Sigmoid colon (tissue), 4 donors: ENCODE results near the gene PI4KA.

Experiments used
- POLR2A ChIP-seq, 2 donors: fragments of 450-650 bp; IDR thresholded peaks; one replicate each; pipeline ENCODE4 v1.6.1; 2016; ENCODE audit warnings: antibody characterized with exemption in 2 of 2, mild to moderate bottlenecking in 2 of 2, moderate library complexity in 2 of 2
- POLR2AphosphoS5 ChIP-seq, 4 donors: sonication (generic); formaldehyde crosslinking; IDR thresholded peaks; one replicate each; pipeline ENCODE4 v1.6.1; 2017; ENCODE audit warnings: antibody characterized with exemption in 4 of 4
- TF ChIP-seq, protein P1 (sequence below), 4 experiments: fragments of 450-650 bp in 3 of 4; fragments of 200-600 bp in 1 of 4; IDR thresholded peaks; one replicate each; pipeline ENCODE4 v1.5.1; 2016 to 2019; ENCODE audit warnings: antibody characterized with exemption in 4 of 4, mild to moderate bottlenecking in 3 of 4, moderate library complexity in 2 of 4

GRCh38 chr22:20862540-20862939 is 3.9 kb upstream of the PI4KA start:
- TF ChIP-seq, protein P1, sequence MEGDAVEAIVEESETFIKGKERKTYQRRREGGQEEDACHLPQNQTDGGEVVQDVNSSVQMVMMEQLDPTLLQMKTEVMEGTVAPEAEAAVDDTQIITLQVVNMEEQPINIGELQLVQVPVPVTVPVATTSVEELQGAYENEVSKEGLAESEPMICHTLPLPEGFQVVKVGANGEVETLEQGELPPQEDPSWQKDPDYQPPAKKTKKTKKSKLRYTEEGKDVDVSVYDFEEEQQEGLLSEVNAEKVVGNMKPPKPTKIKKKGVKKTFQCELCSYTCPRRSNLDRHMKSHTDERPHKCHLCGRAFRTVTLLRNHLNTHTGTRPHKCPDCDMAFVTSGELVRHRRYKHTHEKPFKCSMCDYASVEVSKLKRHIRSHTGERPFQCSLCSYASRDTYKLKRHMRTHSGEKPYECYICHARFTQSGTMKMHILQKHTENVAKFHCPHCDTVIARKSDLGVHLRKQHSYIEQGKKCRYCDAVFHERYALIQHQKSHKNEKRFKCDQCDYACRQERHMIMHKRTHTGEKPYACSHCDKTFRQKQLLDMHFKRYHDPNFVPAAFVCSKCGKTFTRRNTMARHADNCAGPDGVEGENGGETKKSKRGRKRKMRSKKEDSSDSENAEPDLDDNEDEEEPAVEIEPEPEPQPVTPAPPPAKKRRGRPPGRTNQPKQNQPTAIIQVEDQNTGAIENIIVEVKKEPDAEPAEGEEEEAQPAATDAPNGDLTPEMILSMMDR (IDR thresholded peaks at IDR 0.05), result no peak
- TF ChIP-seq POLR2A (IDR thresholded peaks at IDR 0.05) (no peak), POLR2AphosphoS5 (IDR thresholded peaks at IDR 0.05) (no peak)
